Adrenal gland (tissue), 12 donors: ENCODE measurements around the gene SLC4A11. TPM values are rescaled to one million over a fixed set of nuclear protein-coding genes. Genes with fewer than 3 reads are reported as not detected.

Experiments used
- DNase-seq, 7 donors: peaks; one replicate each; pipeline ENCODE4 v3.0.0-alpha.2; 2019 to 2020
- H3K27ac ChIP-seq, 5 donors: fragments of 200-600 bp; sonication (generic) in 4 of 5; 1 replicate in 3 of 5; 2 replicates in 2 of 5; pipeline versions ENCODE4 v1.5.1 to v1.8.0; 2016 to 2020; ENCODE audit warnings: mild to moderate bottlenecking in 1 of 5
- H3K27me3 ChIP-seq: fragments of 200-600 bp; 2 replicates; pipeline ENCODE4 v1.8.0; 2021
- H3K36me3 ChIP-seq, 2 donors: fragments of 200-600 bp; replicated peaks in 1 of 2; 1 replicate in 1 of 2; 2 replicates in 1 of 2; pipeline versions ENCODE4 v1.5.1 to v1.8.0; 2018 to 2022
- H3K4me1 ChIP-seq, 2 donors: fragments of 200-600 bp; replicated peaks in 1 of 2; 1 replicate in 1 of 2; 2 replicates in 1 of 2; pipeline versions ENCODE4 v1.5.1 to v1.8.0; 2018 to 2021
- H3K4me3 ChIP-seq, 4 donors: fragments of 200-600 bp; sonication (generic) in 3 of 4; one replicate each; pipeline ENCODE4 v1.5.1; 2016 to 2018
- H3K9me3 ChIP-seq, 3 donors: fragments of 200-600 bp; sonication (generic) in 1 of 3; replicated peaks in 1 of 3; 1 replicate in 2 of 3; 2 replicates in 1 of 3; pipeline versions ENCODE4 v1.5.1 to v1.8.0; 2016 to 2021
- POLR2A ChIP-seq, 2 donors: fragments of 450-650 bp; IDR thresholded peaks; one replicate each; pipeline ENCODE4 v1.6.1; 2017; ENCODE audit warnings: antibody characterized with exemption in 2 of 2, mild to moderate bottlenecking in 2 of 2, moderate library complexity in 1 of 2
- WGBS, 4 donors: extraction: QIAGEN DNeasy Blood & Tissue Kit in 2 of 4; methylation state at CpG; one replicate each; pipeline versions ENCODE4 v1.1.5 to v1.1.7; 2013 to 2017; 5-methylcytosine and 5-hydroxymethylcytosine counted together
- intact Hi-C, 2 donors: fragments of 100-400 bp; cut with DNase I; formaldehyde crosslinking; loops; one replicate each; pipeline versions ENCODE4 v1.14.1 to v1.15.0; 2022 to 2023
- polyA plus RNA-seq, 3 donors: library from polyadenylated mRNA; stranded (reverse); fragments of 200-250 nt in 2 of 3; fragments of 350-450 nt in 1 of 3; fragmentation: Illumina TruSeq in 1 of 3; extraction: RNeasy Lipid Tissue Mini Kit (QIAGEN cat#74804) in 1 of 3; gene quantifications; one replicate each; pipeline ENCODE4 v1.2.3, GENCODE V29; 2013 to 2014
- total RNA-seq, 9 donors: library from RNA; depleted of rRNA in 4 of 9; stranded (reverse); fragments of >200 nt in 4 of 9; fragments of 120-200 nt in 1 of 9; fragmentation: NEBNext Ultra II Directional in 1 of 9; extraction: Animal tissue kit (Norgen Biotek cat#: 25700) in 1 of 9; gene quantifications; one replicate each; pipeline versions ENCODE4 v1.1.0 to v1.2.4, GENCODE V29; 2013 to 2023
- TF ChIP-seq, protein P1 (sequence below), 6 experiments: fragments of 450-650 bp in 4 of 6; fragments of 200-600 bp in 2 of 6; sonication (generic) in 1 of 6; IDR thresholded peaks; 1 replicate in 5 of 6; 2 replicates in 1 of 6; pipeline versions ENCODE4 v1.5.1 to v1.8.0; 2016 to 2021; ENCODE audit warnings: antibody characterized with exemption in 6 of 6, mild to moderate bottlenecking in 2 of 6, moderate library complexity in 1 of 6
- donor health status: healthy with polysubstance abuse.
- donor health status: Bipolar disorder and iron deficiency.
- donor health status: DM: yes; HTN: yes; CAD: no.
- donor health status: DM: no; HTN: no; CAD: no.
- donor health status: DM: no; HTN: no; CAD: no.
- donor health status: DM: yes; HTN: yes; CAD: no.

The SLC4A11 gene
- total and polyA plus RNA-seq, 12 donors, result 0.06 to 30.6 (median 9.7) TPM

DNA sequence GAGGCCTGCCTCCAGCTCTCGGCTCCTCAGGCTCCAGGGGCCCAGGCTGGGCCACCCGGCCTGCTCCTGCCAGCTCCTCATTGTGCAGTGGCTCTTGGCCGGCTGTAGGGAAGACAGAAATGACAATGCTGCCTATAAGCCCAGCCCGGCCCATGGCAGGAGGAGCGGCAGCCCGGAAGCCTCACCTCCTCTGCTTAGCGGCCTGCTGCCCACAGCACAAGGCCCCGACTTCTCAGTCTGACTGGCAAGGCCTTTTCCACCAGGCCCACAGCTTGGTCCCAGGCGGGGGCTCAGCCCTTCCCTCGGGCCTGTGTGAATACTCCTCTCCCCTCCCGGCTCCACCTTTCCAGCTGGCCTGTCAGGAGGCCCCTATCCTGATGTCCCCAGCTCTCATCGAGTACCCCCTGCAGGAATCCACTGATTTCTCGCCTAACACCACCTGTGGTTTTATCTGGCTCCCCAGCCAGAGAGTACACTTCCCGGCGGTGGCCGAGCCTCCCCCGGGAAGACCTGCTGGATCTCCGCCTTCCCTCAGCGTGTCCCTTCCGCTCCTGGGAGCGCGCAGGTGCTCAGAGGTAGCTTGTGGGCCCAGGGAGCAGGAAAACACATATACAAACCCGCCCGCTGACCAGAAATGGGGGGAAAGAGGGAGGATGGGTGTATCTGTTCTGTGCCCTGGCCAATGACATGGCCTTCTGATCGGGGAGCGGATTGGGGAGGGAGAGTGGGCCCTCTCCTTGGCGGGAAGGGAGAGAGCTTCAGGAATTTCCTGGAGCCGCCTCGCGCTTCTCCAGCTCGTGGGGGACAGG is 35.5 kb downstream of the SLC4A11 start:
- TF ChIP-seq, protein P1, sequence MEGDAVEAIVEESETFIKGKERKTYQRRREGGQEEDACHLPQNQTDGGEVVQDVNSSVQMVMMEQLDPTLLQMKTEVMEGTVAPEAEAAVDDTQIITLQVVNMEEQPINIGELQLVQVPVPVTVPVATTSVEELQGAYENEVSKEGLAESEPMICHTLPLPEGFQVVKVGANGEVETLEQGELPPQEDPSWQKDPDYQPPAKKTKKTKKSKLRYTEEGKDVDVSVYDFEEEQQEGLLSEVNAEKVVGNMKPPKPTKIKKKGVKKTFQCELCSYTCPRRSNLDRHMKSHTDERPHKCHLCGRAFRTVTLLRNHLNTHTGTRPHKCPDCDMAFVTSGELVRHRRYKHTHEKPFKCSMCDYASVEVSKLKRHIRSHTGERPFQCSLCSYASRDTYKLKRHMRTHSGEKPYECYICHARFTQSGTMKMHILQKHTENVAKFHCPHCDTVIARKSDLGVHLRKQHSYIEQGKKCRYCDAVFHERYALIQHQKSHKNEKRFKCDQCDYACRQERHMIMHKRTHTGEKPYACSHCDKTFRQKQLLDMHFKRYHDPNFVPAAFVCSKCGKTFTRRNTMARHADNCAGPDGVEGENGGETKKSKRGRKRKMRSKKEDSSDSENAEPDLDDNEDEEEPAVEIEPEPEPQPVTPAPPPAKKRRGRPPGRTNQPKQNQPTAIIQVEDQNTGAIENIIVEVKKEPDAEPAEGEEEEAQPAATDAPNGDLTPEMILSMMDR (IDR thresholded peaks at IDR 0.05), result no peak
- no peak for TF ChIP-seq POLR2A (IDR thresholded peaks at IDR 0.05)
- H3K27me3 ChIP-seq, result no peaks in the 10 kb centered on the region
- H3K36me3 ChIP-seq, result peaks cover 0 to 23% of the 10 kb centered on the region in 2 donors
- peak overlapping the region; percentile 10 to 92 (median 86) for H3K27ac ChIP-seq
- 6 to 8% (median 7%) methylated on average over 17 to 31 of the region's 31 CpGs for WGBS, 4 donors
- DNase-seq, result peak in 6 of 7 donors; percentile 35 to 66 (median 48)
- peaks cover 13% of the 10 kb centered on the region in 2 donors for H3K4me1 ChIP-seq
- intact Hi-C loops, result no loop called here
- H3K9me3 ChIP-seq, result no peaks in the 10 kb centered on the region
- peak overlapping the region; percentile 55 to 86 (median 76) for H3K4me3 ChIP-seq

DNA sequence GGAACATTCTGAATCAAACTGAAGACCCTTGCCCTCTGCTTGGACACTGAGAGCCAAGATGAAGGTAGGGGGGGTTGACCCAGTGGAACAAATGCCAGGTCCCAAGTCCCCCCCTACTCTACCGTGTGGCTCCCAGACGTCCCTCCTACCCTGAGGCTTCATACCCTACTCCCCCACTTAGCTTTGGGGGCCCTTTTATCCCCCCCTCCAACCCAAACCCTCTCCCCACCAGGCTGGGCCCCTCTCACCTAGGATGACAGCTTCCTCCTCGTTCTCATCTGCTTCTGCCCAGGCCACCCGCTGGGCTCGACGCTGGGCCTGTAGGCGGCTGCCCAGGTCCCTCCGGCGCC is 36.0 kb downstream of the SLC4A11 start:
- intact Hi-C loops, result no loop called here
- Histone ChIP-seq H3K9me3 (no peaks in the 10 kb centered on the region), H3K4me1 (peaks cover 10 to 13% of the 10 kb centered on the region in 2 donors), H3K27ac (peak overlapping the region in 2 of 5 donors; percentile 86), H3K27me3 (no peaks in the 10 kb centered on the region), H3K4me3 (peak overlapping the region in 2 of 4 donors; percentile 85 to 86), H3K36me3 (peaks cover 0 to 23% of the 10 kb centered on the region in 2 donors)
- DNase-seq, result no peak
- 41 to 57% (median 52%) methylated on average over 4 to 9 of the region's 9 CpGs for whole genome bisulfite sequencing, 4 donors
- TF ChIP-seq POLR2A (IDR thresholded peaks at IDR 0.05), result no peak
- TF ChIP-seq, protein P1 (IDR thresholded peaks at IDR 0.05), result no peak

DNA sequence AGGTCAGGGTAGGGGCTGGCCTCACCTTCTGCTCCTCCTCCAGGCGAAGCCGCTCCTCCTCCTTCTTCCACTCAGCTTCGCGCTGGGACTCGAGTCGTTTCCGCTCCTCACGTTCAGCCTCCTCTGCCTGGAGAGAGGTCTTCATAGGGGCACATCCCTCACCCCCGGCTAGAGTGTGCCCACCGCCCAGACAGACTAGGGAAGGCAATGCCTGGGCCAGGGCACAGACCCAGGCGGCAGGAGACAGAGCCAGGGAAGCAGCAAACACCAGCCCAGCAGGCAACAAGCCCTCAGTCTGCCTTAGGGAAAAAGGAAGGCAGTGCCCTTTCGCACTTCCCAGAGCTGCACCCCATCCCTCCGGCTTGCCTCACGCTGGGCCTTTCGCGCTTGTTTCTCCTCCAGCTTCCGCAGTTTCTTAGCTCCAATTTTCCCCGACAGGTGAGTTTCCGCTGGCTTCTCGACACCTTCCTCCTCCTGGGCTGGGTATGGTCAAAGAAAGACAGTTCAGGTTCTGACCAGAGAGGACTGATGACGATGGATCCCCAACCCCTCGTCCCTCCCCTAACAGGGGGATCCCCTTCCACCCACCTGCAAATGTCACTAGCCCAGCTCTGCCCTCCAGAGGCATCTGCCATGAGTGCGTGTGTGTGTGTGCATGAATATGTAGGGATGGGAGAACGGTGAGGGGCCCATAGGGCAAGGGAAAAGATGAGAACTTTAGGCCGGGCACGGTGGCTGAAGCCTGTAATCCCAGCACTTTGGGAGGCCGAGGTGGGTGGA is 38.8 kb downstream of the SLC4A11 start:
- no peak for DNase-seq
- intact Hi-C loops, result no loop called here
- Histone ChIP-seq H3K36me3 (peaks cover 0 to 45% of the 10 kb centered on the region in 2 donors), H3K27ac (no peak overlapping the region), H3K9me3 (no peaks in the 10 kb centered on the region), H3K4me1 (peaks cover 10 to 13% of the 10 kb centered on the region in 2 donors), H3K4me3 (no peak overlapping the region), H3K27me3 (no peaks in the 10 kb centered on the region)
- TF ChIP-seq, protein P1 (IDR thresholded peaks at IDR 0.05), result no peak
- TF ChIP-seq POLR2A (IDR thresholded peaks at IDR 0.05), result no peak
- WGBS, 4 donors, result 86 to 91% (median 89%) methylated on average over 25 to 27 of the region's 27 CpGs

DNA sequence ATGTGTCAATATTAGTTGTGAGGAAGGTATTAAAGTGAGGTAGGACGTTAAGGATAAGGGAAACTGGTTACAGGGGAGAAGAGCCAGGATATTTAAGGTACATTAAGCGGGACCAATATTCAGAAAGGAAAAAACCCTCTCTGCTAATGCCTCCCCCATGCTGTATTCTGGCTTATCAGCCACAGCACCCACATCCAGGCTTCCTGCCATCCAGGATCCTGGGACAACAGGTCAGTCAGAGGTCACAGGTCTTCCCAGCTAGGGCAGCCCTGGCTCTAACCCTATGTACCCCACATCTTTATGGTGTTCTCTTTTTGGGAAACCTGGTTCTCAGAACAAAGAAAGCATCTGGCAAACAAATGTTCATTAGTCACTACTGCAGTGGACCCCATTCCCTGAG is 39.8 kb downstream of the SLC4A11 start:
- no peaks in the 10 kb centered on the region for H3K9me3 ChIP-seq
- H3K4me3 ChIP-seq, result no peak overlapping the region
- intact Hi-C loops, result no loop called here
- no peaks in the 10 kb centered on the region for H3K27me3 ChIP-seq
- DNase-seq, result no peak
- peaks cover 0 to 55% of the 10 kb centered on the region in 2 donors for H3K36me3 ChIP-seq
- H3K4me1 ChIP-seq, result peaks cover 10 to 13% of the 10 kb centered on the region in 2 donors
- no peak overlapping the region for H3K27ac ChIP-seq
- WGBS, 4 donors, result 47 to 71% (median 49%) methylated on average over 2 of the region's 2 CpGs
- no peak for TF ChIP-seq POLR2A (IDR thresholded peaks at IDR 0.05)
- TF ChIP-seq, protein P1 (IDR thresholded peaks at IDR 0.05), result no peak
